HG03175 (cell line): Measurements from ENCODE around the gene AHNAK.

Experiments
- ATAC-seq: cut with Tn5 transposase; IDR thresholded peaks from one replicate; pipeline ENCODE4 v1.9.1; 2021; ENCODE audit warnings: mild to moderate bottlenecking, moderate library complexity; ENCODE audit not compliant: unreplicated experiment

AHNAK gene

DNA sequence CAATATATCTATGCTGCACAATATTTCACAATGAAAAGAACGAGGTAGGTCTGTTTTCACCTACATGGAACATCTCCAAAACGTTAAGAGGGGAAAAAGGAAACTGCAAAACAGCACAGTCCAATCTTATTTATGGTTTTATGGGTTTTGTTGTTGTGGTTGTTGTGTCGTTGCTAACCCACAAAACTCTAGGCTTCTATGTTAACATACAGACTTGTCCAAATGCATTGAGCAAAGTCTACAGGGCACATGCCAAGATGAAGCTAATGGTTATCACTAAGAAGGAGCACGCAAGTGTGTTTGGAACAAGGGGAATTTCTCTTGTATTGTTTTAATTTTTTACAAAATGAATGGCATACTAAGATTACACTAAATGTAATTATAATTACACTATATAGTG is 48.6 kb downstream of the AHNAK start:
- no peak for ATAC-seq

DNA sequence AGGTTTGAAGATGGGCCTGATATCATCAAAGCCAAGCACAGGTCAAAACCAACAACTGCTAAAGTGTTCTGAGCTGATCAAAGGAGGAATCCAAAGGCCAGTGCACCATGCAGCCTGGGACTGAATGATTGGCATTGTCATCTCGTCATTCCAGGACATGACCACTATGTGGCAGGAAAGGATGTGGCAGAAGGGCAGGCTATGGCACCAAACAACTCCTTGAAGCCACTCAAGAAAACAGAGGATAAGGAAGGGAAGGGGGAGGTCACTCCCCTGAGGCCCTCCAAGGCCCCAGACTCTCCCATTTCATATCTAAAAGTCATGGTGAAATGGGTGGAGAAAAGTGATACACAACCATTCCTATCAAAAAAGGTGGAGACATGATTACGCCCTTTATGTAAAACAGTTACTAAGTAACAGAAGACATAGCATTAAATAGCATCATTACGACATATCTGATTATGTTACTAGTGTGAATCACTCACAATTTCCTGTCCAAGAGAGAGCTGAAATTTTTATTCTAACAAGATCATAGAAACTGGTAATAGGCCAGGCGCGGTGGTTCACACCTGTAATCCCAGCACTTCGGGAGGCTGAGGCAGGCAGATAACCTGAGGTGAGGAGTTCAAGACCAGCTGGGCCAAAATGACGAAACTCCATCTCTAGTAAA is 49.3 kb downstream of the AHNAK start:
- ATAC-seq: no peak

DNA sequence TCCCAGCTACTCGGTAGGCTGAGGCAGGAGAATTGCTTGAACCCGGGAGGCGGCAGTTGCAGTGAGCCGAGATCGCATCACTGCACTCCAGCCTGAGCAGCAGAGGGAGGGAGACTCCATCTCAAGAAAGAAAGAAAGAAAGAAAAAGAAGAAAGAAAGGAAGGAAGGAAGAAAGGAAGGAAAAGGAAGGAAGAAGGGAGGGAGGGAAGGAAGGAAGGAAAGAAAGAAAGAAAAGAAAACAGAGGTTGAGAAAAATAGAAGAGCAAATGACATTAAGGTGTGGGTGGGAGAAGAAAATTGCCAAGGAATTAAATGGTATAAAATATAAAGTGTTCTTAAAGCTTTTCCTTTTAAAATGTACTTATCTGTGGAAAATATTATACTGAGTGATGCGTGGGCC is 49.9 kb downstream of the AHNAK start:
- ATAC-seq: no peak

DNA sequence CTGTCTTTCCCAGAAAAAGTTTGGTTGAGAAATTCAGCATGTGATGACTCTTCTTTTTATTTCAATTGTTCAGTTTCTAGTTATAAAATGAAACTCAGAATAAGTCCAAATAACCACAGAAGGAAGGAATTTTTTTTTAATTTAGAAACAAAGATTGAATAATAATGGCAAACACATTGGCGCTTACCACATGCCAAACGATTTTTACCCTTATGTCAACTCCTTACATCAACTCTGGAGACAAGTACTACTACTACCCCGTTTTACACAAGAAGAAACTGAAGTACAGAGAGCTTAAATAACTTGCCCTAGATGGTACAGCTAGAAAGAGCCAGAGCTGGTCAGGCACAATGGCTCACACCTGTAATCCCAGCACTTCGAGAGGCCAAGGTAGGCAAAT is 52.4 kb downstream of the AHNAK start:
- ATAC-seq: no peak

DNA sequence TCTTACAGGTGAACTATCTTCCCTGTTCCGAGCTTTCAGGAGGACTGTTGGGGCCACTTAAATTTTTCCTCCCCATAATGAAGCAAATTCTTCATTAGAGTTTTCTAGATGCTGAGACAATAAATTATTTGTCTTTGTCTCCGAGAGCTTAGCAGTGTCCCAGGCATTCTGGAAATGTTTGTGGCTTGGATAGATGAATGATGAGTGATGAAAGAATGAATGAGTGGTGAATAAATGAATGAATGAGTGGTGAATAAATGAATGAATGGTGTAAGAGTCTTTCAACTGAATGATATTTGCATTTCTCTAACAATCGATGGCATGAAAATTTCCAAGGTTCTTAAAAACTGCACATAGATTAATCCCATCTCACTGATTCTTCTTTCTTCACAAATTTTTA is 52.8 kb downstream of the AHNAK start:
- no peak for ATAC-seq

DNA sequence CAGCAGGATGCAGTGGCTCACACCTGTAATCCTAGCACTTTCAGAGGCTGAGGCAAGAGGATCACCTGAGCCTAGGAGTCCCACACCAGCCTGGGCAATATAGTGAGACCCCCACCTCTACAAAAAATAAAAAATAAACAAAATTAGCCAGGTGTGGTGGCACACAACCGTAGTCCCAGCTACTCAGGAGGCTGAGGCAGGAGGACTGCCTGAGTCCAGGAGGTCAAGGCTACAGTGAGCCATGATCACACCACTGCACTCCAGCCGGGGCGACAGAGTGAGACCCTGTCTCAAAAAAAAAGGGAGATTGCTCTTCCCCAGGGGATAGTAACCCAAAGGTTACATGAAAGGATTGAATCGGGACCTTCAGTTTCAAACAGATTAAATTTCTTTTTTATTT is 54.0 kb downstream of the AHNAK start:
- no peak for ATAC-seq

DNA sequence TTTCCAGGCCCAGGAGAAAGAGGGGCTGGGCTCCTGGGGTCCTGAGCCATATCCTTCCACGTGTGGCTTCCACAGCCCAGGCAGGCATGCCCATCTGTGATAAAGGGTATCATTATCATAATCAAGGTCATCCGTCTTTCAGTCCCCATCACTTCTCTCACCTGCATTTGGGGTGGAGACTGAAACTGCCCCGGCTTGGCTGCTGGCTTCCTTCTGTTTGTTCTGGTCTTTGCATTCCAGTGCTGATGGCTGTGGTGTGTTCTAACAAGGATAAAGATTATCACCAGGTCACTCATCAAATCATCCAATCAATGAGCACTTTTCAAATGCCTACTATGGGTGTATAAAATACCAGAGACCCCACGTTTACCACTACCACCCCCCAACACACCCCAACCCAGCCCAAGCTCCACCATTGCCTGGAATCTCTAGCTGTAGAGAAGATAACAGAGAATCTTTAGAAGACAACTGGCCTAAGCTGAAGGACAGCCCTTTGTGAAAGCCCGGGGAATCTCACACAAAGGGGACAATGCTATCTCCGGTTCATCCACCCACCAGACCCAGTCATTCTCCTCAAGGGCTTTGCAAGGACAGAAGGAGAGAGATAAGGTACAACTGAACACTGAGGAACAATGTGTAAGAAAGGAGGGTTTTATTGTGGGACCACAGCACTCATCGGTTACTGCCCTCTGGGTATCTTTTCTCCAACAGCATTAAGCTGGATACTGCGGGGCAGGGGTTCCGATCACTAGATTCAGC is 54.9 kb downstream of the AHNAK start:
- no peak for ATAC-seq

DNA sequence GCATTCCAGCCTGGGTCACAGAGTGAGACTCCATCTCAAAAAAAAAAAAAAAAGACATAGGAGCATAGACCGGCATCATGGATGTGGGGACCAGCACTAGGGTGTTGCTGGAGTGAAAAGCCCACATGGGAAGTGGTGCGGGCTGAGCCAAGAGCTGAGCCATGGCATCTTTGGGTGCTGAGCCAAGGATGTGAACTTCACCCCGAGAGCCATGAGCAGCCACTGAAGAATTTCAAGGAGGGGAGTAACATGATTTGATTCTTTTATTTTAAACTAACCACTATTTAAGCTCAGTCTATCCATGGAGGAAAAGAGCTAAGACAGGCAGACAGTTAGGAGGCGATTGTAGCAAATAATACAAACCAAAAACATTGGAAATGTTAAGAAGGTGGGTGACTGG is 57.4 kb downstream of the AHNAK start:
- ATAC-seq: no peak

DNA sequence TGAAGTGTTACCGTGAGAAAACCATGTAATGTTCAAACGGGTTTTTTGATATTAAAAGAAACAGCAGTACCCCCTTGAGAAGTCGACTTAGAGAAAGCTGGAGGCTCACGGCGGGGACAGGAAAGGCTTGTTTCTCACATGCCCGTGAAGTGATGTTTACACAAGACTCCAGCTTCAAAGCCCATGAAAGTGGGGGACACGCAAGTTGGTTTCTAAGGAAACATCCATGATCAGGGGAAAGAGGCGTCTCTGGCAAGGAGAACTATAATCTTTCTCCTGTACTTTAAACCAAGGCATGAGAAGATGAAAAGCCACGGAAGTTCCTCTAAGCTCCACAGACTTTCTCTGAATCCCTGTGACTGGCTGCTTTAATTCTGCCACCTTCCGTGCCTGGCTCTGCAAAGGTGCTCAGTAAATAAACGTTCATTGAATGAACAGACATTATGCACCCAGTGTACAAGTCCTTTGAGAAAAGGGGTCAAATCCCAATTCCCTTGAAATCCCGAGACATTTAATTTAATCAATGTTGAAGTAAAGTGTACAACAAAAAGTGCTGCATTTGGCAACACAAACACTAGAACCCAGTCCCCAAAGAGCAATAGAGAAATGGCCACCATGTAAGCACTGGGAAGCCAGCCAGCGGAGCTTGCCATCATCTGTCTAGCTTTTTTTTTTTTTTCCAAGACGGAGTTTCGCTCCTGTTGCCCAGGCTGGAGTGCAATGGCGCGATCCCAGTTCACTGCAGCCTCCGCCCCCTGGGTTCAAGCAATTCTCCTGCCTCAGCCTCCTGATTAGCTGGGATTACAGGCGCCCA is 58.7 kb downstream of the AHNAK start:
- no peak for ATAC-seq

DNA sequence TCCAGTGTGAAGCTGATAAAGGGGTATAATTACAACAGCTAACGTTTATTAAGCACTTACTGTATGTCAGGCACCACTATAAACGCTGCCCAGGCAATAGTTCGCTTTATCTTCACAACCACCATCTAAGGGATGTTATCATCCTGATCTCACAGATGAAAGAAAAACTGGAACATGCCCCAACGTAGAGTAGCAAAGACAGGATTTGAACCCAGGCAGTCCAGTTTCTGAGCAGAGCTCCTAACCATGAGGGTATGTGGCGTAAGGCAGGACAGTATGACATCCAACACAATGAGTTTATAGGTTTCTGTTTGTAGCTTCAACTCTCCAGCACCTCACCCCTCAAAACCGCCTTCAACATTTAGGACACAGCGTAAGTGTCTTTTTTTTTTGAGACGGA is 59.5 kb downstream of the AHNAK start:
- ATAC-seq: no peak

DNA sequence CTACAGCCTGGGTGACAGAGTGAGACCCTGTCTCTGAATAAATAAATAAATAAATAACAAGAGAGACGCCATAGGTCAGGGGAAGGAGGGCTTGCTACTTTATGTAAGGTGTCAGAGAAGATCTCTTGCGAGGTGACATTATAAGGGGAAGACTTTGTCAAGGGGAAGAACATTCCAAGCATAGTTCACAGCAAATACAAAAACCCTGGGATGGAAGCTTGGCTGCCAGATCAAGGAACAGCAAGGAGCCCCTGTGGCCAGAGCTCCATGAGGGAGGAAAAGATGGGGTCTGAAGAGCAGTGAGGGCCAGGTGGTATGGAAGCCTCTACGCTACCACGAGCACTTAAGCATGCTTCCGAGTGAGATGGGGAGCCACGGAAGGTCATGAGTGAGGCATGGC is 62.3 kb downstream of the AHNAK start:
- ATAC-seq: no peak

DNA sequence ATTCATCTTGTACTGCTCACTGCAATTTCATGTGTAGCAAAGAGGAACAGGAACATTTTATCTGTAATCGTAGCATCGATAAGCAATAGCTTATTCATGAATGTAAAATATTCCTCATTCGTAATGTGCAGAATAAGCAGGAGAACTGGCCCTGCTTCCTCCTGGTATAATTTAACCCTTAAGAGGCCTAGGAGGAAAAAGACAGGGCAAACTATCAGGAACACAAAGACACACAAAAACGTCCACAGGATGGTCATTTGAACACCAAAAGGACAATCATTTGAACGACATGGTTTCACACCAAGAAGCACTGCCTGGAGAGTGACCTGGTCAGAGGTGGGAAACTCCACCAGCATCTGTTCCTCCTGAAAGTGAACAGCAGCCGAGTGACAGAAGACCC is 63.9 kb downstream of the AHNAK start:
- ATAC-seq: no peak

DNA sequence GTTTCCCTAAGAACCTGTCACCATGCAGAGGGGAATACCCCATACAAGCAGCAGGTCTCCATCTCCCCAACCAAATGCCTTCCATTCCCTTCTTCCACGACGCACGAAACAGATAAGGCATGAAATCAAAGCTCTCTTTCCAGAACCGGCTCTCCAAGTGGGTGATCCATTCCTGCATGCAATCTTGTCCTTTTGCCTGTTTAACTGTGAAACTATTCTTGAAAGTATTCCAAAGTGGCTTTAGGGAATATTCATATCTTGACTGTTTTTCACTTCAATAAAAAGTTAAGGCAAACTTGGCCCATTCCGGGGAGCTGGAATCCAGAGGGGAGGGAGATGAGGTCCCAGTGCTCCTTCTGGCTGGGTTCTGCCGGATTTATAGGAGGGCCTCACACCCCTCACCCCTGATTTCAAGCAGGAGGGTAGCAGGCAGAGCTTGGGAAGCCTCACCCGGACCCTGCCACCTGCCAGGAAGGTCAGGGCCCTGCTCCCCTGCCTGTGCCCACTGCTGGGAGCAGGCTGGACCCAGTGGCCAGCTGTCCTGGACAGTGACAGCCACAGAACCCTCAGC is 66.9 kb downstream of the AHNAK start:
- no peak for ATAC-seq

DNA sequence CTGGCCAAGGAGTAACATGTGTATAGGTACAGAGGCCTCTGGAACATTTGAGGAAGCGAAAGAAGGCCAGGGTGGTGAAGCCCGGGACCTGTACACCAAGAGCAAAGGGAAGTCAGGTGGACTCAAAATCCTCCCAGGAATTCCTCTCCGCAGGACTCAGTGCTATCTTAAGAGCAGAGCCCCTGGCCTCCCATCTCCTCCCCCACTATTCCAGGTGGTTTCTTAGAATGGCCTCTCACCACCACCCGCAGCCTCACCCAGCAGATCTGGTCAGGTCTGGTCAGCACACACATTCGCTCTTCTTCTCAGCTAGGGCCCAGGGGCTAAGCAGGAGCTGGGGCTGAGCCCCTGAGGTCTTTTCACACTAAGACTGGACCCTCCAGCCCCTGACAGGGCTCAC is 68.7 kb downstream of the AHNAK start:
- ATAC-seq: no peak

DNA sequence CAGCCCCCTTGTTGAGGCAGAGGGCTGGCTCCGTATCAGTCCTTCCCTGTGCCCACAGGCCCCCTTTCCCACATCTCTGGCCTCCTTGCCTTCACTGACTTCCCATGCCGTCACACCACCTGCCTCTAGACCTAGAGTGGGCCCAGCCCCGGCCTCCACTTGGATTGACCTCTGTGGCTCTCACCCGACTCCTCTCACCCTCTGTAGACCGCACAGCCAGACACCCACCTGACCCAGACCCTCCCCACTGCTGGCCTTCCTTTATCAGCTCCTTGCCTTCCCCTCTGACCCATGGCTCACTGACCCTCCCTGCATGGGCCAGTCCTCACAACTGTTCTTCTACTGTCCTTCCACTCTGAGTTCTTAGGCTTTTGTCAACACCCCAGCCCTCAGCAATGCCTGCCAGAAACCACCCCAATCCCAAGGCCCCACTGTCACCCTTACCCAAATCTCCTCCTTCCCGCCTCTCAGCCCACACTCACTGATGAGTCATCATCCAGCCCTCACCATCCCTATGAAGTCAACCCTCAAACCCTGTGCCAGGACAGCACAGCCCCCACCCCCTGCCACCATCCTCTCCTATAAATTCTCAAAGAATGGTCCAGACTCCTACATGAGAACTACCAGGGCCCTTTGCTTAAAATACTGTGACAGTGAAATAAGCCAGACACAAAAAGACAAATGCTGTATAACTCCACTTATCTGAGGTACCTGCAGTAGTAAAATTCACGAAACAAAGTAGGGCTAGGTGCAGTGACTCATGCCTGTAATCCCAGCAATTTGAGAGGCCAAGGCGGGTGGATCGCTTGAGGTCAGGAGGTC is 74.3 kb downstream of the AHNAK start:
- ATAC-seq: no peak

DNA sequence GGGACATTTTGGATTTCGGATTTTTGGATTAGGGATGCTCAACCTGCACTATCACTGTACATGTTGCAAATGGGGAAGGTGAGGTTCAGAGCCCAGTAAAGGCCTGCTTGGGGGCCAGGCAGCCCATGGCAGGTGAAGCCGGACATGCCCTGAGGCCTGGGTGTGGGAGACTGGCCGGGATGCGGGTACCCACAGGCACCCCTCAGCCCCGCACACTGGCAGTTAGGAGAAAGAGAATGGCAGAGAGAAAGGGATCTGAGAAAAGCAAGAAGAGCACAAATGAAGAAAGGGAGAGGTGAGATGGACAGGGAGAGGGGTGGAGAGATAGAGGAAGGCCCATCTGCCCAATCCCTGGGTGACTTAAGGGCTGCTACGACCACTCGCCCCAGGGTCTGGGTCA is 75.0 kb downstream of the AHNAK start:
- no peak for ATAC-seq

DNA sequence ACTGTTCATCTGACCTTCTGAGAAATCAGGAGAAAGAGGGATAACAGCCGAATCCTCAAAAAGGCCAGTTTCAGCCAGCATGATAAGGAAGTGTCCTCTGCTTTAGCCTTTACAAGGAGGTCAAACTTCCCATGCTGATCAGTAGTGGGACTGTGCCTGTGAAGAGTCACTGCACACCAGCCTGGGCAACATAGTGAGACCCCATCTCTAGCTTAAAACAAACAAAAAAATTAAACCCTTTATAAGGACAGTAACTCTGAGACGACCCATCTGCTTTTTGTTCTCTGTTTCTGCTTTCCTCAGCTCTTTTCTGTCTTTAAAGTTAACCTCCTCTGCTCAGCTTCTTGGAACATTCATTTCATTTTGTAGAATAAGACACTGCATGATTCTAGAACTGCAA is 78.0 kb downstream of the AHNAK start:
- no peak for ATAC-seq

DNA sequence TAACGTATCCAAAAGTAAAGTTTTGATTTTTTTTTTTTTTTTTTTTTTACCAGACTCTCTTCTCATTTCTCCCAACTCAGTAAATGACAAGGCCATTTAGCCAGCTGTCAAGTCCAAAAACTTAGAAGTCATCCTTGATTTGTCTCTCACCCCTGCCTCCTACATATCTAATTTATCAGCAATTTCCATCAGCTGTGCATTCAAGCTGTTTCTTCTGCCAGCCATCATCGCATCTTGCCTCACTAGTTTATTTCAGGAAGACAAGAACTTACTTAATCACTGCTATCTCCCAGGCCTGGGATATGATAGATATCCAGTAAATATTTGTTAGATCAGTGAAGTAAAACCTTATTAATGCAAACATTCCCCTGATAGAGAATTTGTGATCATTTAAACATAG is 80.2 kb downstream of the AHNAK start:
- no peak for ATAC-seq

DNA sequence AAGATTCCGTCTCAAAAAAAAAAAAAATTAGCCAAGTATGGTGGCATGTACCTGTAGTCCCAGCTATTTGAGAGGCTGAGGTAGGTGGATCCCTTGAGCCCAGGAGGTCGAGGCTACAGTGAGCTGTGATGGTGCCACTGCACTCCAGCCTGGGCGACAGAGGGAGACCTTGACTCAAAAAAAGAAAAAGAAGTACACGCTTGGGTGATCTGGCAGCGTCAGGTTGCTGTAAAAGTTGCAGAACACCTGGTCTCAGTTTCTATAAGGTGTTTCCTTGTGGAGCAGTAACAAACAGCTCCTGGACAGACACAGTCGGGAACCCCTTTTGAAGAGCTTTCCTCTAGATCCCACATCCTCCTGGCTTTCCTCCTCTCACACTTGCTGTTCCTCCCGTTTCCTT is 82.0 kb downstream of the AHNAK start:
- ATAC-seq: no peak

DNA sequence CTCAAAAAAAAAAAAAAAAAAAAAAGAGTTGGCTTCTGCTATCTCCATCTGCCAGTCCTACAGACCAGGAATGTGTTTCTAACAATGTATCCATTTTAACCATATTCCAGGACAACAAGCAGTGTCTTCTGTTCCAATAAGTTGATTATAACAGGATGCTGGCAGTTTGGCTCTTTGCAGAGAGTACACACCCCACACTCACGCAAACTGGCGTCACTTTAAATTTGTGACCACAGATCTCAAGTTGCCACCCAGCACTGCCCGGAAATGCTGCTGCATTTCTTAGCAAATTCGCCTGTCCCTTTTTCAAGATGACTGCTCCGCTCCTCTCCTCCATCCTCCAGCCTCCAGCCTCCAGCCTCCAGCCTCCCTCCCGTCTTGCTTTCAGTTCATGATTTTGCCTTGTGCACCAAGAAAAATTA is 83.5 kb downstream of the AHNAK start:
- ATAC-seq: no peak

DNA sequence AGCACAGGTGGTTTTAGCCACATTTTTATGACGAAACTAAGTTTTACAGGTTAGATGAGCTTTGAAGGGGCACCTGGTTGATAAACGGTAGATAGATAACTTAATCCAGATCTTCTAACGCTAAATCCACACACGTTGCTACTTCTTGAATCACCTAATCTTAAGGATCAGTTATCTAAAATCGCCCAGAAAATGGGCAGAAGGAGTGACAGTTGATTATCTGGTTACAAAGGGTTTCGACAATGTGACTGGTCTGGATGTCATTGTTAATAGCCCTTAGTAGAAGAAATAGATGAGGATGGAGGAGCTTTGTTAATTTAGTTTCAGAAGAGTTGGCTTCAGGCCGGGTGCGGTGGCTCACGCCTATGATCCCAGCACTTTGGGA is 84.1 kb downstream of the AHNAK start:
- ATAC-seq: no peak
